UCSD-AML1 (cell line): ENCODE results near the gene LAPTM5.
"Not testable (repeated sequence)": the region's sequence is repeated elsewhere in the genome, so short reads cannot be mapped to it uniquely, and the experiment has no call there.

Source experiments
- DNase-seq: peaks from one replicate; lab custom pipeline; 2025; ENCODE audit not compliant: unreplicated experiment; lab: John Stamatoyannopoulos, UW

Gene LAPTM5

GRCh38 chr1:30773722-30774358 lies 16.3 kb upstream of the LAPTM5 start:
- no peak for DNase-seq

DNA sequence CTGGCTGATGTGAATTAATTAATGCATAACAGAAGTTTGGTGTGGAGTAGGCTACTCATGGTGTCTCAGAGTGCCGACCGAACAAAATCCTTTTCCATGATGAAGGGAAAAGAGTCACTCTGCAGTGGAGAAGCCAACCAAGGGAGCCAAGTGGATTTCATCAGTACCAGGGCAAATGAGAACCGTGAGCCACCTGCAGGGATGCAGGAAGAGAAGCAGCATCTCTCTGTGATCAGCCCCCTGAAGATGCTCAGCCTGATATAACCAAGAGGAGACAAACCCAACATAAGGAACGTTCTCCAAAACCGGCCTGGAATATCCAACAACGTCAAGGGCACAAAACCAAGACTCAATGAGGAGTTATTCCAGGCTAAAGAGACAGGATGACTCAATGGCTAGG lies 13.4 kb upstream of the LAPTM5 start:
- DNase-seq, result no peak

DNA sequence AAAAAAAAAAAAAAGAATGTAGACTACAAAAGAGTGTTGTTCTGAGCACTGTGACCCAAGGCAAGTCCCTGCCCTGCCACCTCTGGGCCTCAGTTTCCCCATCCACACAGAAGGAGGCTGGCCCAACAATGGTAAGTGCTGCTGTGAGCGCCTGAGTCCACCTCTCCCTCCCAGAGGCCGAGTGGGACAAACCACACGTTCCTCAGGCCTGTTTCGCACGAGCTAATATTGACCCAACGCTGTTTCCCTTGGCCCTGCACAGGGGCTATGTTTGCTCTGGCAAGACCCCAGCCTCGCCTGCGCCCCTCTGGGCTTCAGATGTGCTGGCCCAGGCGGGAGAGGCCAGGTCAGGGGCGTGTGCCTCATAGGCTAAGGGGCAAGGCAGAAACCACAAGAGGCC lies 12.6 kb upstream of the LAPTM5 start:
- DNase-seq, result no peak

- peak; percentile 88 for DNase-seq
These were observed 11.5 kb upstream of the LAPTM5 start for GRCh38 chr1:30768830-30769718.

DNA sequence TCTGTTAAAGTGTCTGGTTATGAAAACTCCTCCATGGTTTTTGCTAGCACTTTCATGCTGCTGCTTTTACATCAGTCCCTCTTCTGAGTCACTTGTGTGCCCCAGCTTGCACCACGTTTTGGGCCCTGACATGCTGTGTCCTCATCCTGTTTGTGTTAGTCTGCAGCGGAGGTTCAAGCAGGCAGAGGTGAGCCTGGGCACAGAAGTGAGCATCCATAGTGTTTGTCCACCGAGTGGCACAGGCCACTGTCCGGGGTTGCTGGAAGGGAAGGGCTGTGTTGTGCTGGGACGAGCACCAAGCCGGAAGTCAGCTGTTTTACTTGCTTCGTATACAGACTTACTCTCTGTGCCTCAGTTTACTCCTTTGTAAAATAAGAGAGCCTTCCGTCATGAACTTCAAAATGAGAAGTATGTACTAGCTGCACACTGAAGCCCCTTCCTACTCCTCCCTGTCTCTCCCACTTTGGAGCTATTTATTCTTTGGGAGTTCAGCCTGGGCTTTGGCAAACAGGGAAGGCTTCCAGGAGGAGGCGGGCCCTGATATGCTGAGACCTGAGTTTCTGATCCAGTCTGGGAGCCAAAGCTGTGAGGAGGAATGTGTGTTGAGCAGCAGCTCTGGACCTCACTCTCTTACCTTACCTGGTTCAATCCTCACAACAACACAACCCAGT lies 10.7 kb upstream of the LAPTM5 start:
- DNase-seq, result no peak

- DNase-seq, result not testable (repeated sequence)
These were observed 9.4 kb upstream of the LAPTM5 start for GRCh38 chr1:30766948-30767347.

GRCh38 chr1:30765556-30766434 lies 8.2 kb upstream of the LAPTM5 start:
- peak; percentile 38 for DNase-seq

DNA sequence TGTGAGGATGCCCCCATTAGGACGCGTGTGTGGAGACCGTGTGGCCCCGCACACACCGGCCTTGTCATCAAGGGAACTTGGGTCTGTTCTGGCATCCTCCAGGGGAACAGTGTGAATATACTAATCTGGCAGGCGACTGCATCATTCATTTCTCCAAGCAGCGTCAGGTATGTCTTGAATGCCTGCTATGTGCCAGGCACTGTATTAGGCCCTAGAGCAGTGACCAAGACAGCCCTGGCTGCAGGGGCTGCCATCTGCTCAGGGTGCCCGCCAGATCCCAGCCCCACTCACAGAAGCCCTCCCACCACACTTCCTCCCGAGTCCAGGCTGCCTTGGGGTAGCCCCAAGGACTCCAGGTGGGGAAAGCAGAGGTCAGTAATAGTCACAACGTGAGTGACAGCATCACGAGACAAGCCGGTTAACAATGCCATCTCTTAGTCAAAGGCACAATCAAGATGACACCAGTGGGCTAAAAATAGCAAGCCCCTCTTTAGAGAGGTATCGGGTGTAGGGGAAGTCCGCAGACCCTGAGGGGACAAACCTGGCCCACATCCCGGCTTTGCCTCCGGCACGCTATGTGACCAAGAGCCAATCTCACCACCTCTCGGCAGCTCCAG lies 7.5 kb upstream of the LAPTM5 start:
- no peak for DNase-seq

DNA sequence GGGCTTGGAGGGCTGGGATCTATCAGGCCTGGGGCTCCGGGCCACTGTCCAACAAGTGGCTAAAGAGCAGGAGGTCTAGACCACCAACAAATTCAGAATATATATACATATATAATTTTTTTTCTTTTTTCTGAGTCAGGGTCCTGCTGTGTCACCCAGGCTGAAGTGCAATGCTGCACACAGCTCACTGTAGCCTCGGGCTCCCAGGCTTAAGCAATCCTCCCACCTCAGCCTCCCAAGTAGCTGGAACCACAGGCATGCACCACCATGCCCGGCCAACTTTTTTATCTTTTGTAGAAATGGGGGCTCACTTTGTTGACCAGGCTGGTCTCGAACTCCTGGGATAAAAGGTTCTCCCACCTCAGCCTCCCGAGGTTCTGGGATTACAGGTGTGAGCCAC lies 6.8 kb upstream of the LAPTM5 start:
- DNase-seq, result no peak

- DNase-seq, result no peak
These were observed 6.2 kb upstream of the LAPTM5 start for GRCh38 chr1:30763651-30764248.

DNA sequence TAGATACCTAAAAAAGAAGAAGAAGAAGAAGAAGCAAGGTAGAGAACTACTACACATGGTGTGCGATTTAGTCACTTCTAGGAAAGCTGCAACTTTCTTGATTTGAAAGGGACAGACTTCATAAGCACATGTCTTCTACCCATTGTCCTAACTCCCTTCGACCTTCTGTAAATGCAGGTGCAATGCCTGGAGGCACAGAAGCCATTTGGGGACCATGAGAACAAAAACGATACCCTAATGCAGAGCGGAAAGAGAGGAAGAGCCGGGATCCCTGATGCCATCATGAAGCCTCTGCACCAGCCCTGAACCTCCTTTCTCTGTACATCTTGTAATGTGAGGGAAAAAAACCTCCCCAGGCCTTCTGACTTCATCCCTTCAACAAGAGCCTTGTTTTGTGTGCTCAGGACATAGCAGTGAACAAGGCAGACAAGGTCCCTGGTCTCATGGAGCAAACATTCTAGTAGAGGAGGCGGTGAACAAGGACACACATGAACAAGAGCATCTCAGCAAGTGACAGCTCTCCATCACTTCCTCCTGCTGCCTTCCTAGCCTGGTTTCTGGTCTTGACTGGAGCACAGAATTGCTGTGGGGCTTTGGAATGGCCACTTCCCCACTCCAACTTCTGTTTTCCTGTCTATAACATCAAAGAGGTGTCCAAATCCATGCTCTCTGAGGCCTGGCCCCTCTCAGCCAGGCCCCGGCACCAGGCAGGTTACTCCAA lies 5.5 kb upstream of the LAPTM5 start:
- DNase-seq, result no peak

DNA sequence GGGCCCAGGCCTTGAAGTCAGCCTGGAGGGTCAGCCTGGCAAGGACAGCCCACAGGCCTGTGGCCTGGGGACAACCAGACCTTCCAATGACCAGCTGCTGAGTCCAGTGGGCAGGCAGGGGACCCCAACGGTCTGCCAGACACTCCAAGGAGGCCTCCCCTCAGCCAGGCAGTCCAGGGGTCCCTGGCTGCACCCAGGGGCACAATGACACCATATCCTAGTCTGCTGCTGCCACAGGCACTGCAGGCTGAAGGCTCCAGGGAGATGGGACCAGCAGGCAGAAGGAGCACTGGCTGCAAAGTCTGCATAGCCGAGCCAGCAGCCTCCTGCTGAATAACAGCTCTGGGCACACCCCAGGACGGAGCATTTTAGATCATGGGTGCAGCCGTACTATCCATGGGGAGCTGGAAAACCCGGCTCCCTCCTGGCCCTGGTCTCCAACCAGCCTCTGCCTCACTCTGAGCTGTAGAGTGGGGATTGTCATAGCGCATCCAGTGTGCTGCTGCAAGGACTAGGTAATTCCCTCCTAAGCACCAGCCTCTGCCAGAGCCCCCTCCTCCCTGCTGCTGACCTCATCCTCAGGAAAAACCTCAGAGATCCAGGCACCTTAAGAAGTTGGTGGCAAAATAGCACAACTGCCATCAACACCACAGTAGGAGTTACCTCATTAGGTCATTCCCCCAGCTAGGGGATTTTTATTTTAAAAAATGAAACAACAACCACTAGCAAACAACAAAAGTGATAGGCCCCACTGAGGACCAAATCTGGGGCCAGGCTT lies 4.8 kb upstream of the LAPTM5 start:
- no peak for DNase-seq

GRCh38 chr1:30761381-30762151 lies 4.0 kb upstream of the LAPTM5 start:
- peak; percentile 33 for DNase-seq

DNA sequence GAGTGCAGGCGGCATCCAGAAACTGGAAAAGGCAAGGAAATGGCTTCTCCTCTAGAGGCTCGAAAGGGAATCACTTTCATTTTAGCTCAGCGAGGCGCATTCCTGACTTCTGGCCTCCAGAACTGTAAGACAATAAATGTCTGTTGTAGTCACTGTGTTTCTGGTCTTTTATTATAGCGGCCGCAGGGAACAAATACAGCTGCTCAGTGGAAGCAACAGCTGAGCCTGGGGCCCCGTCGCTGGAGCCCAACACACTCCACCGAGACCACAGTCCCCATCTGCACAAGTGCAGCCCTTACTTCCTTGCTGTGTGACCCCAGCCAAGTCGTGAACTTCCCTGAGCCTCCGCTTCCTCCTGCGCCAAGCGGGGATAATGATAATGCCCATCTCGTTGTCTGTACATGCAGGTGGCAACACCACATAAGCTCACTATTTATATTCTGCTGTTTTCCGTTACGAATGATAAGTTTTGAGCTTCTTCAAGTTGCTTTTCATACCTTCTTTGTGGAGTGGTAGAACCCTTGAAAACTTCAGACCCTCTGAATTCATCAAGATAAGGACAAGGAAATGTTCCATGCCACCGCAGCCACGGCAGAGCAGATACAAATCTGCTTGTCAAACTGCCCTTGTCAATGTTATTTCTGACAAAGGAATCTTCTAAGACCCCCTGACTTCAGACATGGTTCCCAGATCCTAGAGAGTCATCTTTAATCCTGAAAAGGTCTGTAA lies 3.2 kb upstream of the LAPTM5 start:
- no peak for DNase-seq

DNA sequence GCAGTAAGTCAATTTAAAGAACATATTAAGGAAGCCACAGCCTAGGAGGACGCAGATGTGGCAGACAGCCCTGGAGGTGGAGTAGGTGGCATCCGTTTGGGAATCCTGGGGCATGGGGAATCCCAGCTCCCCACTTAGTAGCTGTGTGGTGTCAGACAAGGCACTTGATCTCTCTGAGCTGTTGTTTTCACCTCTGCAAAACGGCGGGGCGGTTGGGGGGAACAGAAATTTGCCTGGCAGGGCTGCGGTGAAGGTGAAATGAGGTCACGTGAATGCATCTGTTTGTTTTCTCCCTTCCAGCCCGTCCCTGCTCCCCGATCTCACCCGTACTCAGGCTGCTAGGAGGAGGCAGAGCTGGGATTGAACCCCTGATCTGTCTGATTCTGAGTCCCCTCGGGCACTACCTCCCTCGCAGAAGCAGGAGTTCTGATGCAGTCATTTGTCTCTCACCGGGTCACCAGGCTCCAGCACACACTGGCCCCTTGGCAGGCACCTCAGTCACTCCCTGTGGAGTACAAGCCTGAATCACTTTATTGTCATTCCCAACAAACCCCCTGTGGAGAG lies 2.2 kb upstream of the LAPTM5 start:
- DNase-seq, result no peak

DNA sequence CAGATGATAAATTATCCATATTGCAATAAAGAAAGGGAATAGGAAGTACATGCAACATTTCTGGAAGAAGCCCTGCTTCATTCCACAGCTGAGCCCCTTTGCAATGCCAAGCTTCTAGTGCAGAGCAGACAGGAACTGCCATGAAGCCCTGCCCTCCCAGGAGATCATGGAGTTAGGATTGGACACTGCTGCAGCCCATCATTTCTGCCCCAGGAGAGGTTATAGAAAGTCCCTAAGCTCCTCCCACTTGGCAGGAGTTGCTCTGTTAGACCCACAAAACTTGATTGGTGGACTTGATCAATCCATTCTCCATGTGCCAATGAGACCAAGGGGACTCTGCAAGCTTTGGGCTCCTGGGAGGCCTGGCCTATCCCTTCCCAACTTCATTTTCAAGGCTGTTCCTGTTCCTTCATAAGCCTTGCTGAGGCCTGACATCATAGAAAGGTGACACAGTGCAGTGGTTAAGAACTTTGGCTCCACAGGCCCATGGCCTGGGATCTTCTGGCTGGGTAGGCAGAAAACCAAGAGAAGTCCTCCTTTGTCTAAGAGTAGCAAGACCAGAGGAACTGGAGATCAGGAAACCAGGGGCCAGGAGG lies 1.3 kb upstream of the LAPTM5 start:
- DNase-seq, result peak; percentile 44
